Measurements from ENCODE around the gene MPG.

DNA sequence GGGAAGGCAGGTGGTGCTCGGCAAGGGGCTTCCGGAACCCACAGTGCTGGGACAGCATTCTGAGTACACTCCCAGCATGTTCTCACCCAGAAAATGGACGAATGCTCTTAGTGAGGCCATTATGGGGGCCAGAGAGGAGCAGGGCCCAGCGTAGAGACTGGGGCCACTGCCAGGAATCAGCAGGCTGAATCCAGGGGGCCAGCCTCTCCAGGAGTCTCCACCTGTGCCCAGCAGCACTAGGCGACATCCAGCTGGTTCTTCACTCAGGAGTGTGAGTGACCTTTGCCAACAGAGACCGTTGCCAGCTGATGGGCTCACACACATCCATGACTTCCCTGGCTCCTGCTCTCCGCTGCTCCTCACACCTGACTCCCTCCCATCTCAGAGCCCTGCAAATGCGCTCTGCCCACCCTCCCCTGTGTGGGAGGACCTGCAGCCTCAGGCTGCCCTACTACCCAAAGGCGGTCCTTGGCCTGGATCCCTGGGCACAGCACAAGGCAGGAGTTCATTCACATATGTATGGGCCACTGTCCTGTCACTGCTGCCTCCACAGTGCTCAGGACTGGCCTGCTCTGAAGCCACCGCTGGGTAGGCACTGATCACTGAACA, 10.7 kb upstream of the MPG start:
- TF ChIP-seq, protein P1, sequence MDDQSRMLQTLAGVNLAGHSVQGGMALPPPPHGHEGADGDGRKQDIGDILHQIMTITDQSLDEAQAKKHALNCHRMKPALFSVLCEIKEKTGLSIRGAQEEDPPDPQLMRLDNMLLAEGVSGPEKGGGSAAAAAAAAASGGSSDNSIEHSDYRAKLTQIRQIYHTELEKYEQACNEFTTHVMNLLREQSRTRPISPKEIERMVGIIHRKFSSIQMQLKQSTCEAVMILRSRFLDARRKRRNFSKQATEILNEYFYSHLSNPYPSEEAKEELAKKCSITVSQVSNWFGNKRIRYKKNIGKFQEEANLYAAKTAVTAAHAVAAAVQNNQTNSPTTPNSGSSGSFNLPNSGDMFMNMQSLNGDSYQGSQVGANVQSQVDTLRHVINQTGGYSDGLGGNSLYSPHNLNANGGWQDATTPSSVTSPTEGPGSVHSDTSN (IDR thresholded peaks at IDR 0.05): no peak
- no peak for TF ChIP-seq PHF8 (IDR thresholded peaks at IDR 0.05; ENCODE audit: borderline replicate concordance, low read depth)
- TF ChIP-seq MYC (IDR thresholded peaks at IDR 0.05; ENCODE audit: borderline replicate concordance, low read length): no peak
- TF ChIP-seq, protein P2, sequence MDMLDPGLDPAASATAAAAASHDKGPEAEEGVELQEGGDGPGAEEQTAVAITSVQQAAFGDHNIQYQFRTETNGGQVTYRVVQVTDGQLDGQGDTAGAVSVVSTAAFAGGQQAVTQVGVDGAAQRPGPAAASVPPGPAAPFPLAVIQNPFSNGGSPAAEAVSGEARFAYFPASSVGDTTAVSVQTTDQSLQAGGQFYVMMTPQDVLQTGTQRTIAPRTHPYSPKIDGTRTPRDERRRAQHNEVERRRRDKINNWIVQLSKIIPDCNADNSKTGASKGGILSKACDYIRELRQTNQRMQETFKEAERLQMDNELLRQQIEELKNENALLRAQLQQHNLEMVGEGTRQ (IDR thresholded peaks at IDR 0.05): no peak
- TF ChIP-seq, protein P3, sequence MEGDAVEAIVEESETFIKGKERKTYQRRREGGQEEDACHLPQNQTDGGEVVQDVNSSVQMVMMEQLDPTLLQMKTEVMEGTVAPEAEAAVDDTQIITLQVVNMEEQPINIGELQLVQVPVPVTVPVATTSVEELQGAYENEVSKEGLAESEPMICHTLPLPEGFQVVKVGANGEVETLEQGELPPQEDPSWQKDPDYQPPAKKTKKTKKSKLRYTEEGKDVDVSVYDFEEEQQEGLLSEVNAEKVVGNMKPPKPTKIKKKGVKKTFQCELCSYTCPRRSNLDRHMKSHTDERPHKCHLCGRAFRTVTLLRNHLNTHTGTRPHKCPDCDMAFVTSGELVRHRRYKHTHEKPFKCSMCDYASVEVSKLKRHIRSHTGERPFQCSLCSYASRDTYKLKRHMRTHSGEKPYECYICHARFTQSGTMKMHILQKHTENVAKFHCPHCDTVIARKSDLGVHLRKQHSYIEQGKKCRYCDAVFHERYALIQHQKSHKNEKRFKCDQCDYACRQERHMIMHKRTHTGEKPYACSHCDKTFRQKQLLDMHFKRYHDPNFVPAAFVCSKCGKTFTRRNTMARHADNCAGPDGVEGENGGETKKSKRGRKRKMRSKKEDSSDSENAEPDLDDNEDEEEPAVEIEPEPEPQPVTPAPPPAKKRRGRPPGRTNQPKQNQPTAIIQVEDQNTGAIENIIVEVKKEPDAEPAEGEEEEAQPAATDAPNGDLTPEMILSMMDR (IDR thresholded peaks at IDR 0.05): no peak
- TF ChIP-seq, protein P4, sequence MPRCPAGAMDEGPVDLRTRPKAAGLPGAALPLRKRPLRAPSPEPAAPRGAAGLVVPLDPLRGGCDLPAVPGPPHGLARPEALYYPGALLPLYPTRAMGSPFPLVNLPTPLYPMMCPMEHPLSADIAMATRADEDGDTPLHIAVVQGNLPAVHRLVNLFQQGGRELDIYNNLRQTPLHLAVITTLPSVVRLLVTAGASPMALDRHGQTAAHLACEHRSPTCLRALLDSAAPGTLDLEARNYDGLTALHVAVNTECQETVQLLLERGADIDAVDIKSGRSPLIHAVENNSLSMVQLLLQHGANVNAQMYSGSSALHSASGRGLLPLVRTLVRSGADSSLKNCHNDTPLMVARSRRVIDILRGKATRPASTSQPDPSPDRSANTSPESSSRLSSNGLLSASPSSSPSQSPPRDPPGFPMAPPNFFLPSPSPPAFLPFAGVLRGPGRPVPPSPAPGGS (IDR thresholded peaks at IDR 0.05): no peak
- TF ChIP-seq BHLHE40 (IDR thresholded peaks at IDR 0.05; ENCODE audit: low read depth, low read length): no peak
- TF ChIP-seq POLR2A (IDR thresholded peaks at IDR 0.05; ENCODE audit: low read length): no peak
- TF ChIP-seq, protein P5, sequence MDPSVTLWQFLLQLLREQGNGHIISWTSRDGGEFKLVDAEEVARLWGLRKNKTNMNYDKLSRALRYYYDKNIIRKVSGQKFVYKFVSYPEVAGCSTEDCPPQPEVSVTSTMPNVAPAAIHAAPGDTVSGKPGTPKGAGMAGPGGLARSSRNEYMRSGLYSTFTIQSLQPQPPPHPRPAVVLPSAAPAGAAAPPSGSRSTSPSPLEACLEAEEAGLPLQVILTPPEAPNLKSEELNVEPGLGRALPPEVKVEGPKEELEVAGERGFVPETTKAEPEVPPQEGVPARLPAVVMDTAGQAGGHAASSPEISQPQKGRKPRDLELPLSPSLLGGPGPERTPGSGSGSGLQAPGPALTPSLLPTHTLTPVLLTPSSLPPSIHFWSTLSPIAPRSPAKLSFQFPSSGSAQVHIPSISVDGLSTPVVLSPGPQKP (IDR thresholded peaks at IDR 0.05; ENCODE audit: low read depth, low read length): no peak
